Central memory CD8-positive, alpha-beta T cell (primary cell): ENCODE data around the gene ST7L.
"Not testable (repeated sequence)": the region's sequence is repeated elsewhere in the genome, so short reads cannot be mapped to it uniquely, and the experiment has no call there.

Experiments used
- ATAC-seq: fragments of 150-1000 bp; cut with Tn5 transposase; replicated peaks from 2 replicates; pipeline ENCODE4 v1.10.0; 2022; ENCODE audit warnings: mild to moderate bottlenecking, moderate FRiP score, moderate number of reproducible peaks; ENCODE audit not compliant: poor library complexity, severe bottlenecking; ENCODE audit errors: extremely low read depth
- DNase-seq, 2 donors: peaks; one replicate each; pipeline ENCODE4 v3.0.0; 2021; ENCODE audit warnings: low spot score in 2 of 2
- H3K27ac Mint-ChIP-seq: one replicate; pipeline ENCODE4 v1.8.0; 2022; ENCODE audit warnings: low read depth, mild to moderate bottlenecking, moderate library complexity, mixed read lengths
- H3K27me3 Mint-ChIP-seq: one replicate; pipeline ENCODE4 v1.8.0; 2022; ENCODE audit warnings: mixed read lengths
- H3K36me3 Mint-ChIP-seq: one replicate; pipeline ENCODE4 v1.8.0; 2022; ENCODE audit warnings: mild to moderate bottlenecking, moderate library complexity, mixed read lengths; ENCODE audit not compliant: insufficient read depth
- H3K4me1 Mint-ChIP-seq: one replicate; pipeline ENCODE4 v1.8.0; 2022; ENCODE audit warnings: mixed read lengths
- H3K4me3 Mint-ChIP-seq: one replicate; pipeline ENCODE4 v1.8.0; 2022; ENCODE audit warnings: mild to moderate bottlenecking, moderate library complexity, mixed read lengths
- H3K9me3 Mint-ChIP-seq: one replicate; pipeline ENCODE4 v1.8.0; 2022; ENCODE audit warnings: mixed read lengths

ST7L gene

DNA sequence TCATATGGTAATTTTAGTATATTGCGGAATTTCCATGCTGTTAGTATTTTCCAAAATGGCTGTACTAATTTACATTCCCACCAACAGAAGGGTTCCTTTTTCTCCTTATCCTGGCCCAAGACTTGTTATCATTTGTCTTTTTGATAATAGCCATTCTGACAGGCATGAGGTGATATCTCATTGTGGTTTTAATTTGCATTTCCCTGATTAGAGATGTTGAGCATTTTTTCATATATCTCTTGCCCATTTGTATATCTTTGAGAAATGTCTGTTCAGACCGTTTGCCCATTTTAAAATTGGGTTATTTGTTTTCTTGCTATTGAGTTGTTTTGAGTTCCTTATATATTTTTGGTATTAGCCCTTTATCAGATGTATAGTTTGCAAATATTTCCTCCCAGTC is 14.7 kb upstream of the ST7L start:
- Mint-ChIP-seq H3K27ac (peak overlapping the region; percentile 76), H3K27me3 (no peaks in the 10 kb centered on the region), H3K9me3 (no peaks in the 10 kb centered on the region), H3K4me3 (peak overlapping the region; percentile 6), H3K36me3 (peaks cover 29% of the 10 kb centered on the region), H3K4me1 (peaks cover 85% of the 10 kb centered on the region)
- no peak for DNase-seq
- ATAC-seq = no peak

DNA sequence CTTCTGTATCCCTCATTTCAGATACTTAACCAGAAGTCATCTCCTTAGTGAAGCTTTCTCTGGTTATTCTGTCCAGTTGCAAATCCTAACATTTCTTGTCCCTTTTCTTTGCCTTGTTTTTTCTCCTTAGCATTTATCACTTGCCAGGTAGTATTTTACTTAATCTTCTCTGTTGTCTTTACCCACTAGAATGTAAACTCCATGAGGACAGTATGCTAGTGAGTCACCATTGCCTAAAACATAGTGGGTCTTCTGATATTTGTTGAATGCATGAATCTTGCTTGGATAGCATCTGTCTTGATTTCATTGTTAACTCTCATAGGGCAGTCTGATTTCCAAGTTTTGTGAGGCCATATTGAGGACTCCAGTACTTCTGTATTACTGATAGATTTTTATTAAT is 10.3 kb upstream of the ST7L start:
- no peak for DNase-seq
- Mint-ChIP-seq H3K36me3 (peaks cover 49% of the 10 kb centered on the region), H3K27me3 (no peaks in the 10 kb centered on the region), H3K4me3 (peak overlapping the region; percentile 27), H3K9me3 (no peaks in the 10 kb centered on the region), H3K4me1 (peaks cover 86% of the 10 kb centered on the region), H3K27ac (peak overlapping the region; percentile 16)
- ATAC-seq = no peak

DNA sequence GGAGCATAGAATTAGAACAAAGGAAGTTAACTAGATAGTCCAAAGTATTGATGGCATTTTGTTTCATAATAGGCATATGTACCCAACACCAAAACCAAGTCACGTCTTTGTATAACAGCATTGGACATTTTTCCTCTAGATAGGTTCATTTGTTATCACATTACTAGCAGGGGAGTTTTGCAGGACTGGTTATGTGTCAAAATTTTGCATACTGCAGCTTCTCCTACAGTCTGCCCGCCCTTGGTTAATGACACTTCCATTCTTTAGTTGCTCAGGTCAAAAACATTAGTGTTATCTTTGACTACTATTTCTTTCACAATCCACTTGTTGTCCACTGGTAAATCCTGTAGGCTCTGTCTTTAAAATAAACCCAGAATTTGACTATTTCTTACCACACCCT is 9.6 kb upstream of the ST7L start:
- Mint-ChIP-seq H3K9me3 (no peaks in the 10 kb centered on the region), H3K27ac (peak overlapping the region; percentile 16), H3K36me3 (peaks cover 49% of the 10 kb centered on the region)

DNA sequence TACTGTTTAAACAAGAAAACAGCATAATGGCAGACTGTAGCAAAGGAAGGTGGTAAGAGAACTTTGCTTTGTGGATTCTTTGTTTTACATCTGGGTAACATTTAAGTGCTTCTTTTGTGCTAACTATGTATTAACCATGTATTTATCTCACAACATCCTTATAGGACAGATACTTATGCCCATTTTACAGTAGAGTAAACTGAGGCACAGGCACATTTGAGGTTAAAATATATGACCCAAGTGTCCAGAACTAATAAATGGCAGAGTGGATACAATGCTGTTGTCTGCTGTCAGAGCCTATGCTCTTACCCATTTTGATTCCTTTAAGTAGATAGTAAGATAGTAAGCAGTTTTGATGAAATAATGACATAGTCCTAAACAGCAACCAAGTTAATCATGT is 7.9 kb upstream of the ST7L start:
- H3K4me3 Mint-ChIP-seq = peak overlapping the region; percentile 12
- peak overlapping the region; percentile 33 for H3K27ac Mint-ChIP-seq
- DNase-seq (no peak), ATAC-seq (no peak)
- H3K36me3 Mint-ChIP-seq = peaks cover 57% of the 10 kb centered on the region
- no peaks in the 10 kb centered on the region for H3K9me3 Mint-ChIP-seq
- no peaks in the 10 kb centered on the region for H3K27me3 Mint-ChIP-seq
- H3K4me1 Mint-ChIP-seq = peaks cover 71% of the 10 kb centered on the region

More for the DNA sequence above, 9.6 kb upstream of the ST7L start:
- ATAC-seq = no peak
- DNase-seq = no peak
- H3K4me1 Mint-ChIP-seq = peaks cover 78% of the 10 kb centered on the region
- H3K27me3 Mint-ChIP-seq = no peaks in the 10 kb centered on the region
- no peak overlapping the region for H3K4me3 Mint-ChIP-seq

DNA sequence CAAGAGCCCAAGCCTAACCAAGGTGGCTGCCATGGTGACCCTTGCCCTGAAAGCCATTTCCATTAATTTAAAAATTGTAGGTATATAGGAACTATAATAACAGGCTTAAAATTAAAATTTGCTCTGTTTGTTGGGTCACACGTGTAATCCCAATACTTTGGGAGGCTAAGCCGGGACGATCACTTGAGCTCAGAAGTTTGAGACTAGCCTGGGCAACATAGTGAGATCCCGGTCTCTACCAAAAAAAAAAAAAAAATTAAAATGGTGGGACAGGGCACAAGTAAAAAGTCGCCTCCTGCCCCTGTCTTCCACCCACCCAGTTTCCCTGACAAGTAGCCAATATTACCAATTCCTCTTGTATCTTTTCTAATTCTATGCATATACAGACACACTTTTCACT is 7.3 kb upstream of the ST7L start:
- H3K27ac Mint-ChIP-seq = peak overlapping the region; percentile 33
- peaks cover 56% of the 10 kb centered on the region for H3K36me3 Mint-ChIP-seq
- no peaks in the 10 kb centered on the region for H3K9me3 Mint-ChIP-seq
- ATAC-seq = no peak
- peak overlapping the region; percentile 12 for H3K4me3 Mint-ChIP-seq
- peaks cover 65% of the 10 kb centered on the region for H3K4me1 Mint-ChIP-seq
- H3K27me3 Mint-ChIP-seq = no peaks in the 10 kb centered on the region
- DNase-seq = no peak

DNA sequence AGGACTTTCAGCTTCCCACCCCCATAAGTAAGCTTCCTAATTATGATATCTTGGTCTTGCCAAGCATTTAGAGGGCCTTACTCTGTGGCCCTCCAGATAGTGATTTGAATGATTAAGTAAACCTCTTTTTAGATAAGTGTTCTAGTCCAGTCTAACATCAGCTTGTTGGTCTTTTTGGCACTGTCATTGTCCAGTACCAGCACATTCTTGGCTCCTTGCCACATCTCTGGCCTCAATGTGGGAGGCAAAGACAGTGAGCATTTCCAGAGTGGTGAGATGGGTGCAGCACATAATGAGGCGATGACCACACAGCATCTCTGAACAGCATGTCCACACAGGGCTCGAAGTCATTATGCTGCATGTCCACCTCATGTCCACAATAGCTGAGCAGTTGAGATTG is 6.8 kb upstream of the ST7L start:
- H3K27me3 Mint-ChIP-seq = no peaks in the 10 kb centered on the region
- H3K27ac Mint-ChIP-seq = peak overlapping the region; percentile 33
- H3K9me3 Mint-ChIP-seq = no peaks in the 10 kb centered on the region
- DNase-seq = no peak
- peaks cover 65% of the 10 kb centered on the region for H3K4me1 Mint-ChIP-seq
- H3K36me3 Mint-ChIP-seq = peaks cover 59% of the 10 kb centered on the region
- H3K4me3 Mint-ChIP-seq = peak overlapping the region; percentile 34
- no peak for ATAC-seq

DNA sequence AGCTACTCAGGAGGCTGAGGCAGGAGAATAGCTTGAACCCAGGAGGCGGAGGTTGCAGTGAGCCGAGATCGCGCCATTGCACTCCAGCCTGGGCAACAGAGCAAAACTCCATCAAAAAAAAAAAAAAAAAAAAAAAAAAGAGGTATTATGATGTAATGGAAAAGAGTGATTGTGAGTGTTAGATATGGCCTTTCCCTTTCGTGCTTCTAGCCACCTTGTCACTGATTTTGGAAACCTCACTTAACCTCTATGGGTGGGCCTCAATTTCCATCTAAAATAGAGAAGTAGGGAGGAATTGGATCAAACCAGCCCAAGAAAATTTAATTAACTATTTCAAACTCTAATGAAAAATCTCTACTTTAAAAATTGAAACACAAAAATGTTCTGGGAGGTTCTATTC is 5.6 kb upstream of the ST7L start:
- Mint-ChIP-seq H3K4me3 (peak overlapping the region; percentile 34), H3K4me1 (peaks cover 65% of the 10 kb centered on the region), H3K36me3 (peaks cover 67% of the 10 kb centered on the region), H3K27ac (peak overlapping the region; percentile 66)
- DNase-seq, H3K27me3 Mint-ChIP-seq, ATAC-seq, H3K9me3 Mint-ChIP-seq: not testable (repeated sequence)

DNA sequence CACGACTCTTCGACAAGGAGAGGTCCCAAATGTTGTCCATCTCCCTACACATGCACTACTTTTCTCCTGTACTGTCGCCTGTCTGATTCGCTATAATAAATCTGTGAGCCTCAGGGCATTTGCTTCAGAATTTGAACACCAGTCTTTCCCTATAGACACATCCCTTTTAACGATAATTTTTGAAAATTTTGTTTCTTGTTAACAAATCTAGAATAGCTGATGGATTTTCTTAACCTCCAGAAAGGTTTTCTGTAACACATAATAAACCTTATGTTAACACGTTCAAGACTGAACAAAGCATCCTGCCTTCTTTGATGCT is 1.4 kb upstream of the ST7L start:
- no peaks in the 10 kb centered on the region for H3K27me3 Mint-ChIP-seq
- peak overlapping the region; percentile 91 for H3K4me3 Mint-ChIP-seq
- no peak for ATAC-seq
- no peak for DNase-seq
- no peaks in the 10 kb centered on the region for H3K9me3 Mint-ChIP-seq
- H3K4me1 Mint-ChIP-seq = peaks cover 55% of the 10 kb centered on the region
- peaks cover 63% of the 10 kb centered on the region for H3K36me3 Mint-ChIP-seq
- peak overlapping the region; percentile 99 for H3K27ac Mint-ChIP-seq

DNA sequence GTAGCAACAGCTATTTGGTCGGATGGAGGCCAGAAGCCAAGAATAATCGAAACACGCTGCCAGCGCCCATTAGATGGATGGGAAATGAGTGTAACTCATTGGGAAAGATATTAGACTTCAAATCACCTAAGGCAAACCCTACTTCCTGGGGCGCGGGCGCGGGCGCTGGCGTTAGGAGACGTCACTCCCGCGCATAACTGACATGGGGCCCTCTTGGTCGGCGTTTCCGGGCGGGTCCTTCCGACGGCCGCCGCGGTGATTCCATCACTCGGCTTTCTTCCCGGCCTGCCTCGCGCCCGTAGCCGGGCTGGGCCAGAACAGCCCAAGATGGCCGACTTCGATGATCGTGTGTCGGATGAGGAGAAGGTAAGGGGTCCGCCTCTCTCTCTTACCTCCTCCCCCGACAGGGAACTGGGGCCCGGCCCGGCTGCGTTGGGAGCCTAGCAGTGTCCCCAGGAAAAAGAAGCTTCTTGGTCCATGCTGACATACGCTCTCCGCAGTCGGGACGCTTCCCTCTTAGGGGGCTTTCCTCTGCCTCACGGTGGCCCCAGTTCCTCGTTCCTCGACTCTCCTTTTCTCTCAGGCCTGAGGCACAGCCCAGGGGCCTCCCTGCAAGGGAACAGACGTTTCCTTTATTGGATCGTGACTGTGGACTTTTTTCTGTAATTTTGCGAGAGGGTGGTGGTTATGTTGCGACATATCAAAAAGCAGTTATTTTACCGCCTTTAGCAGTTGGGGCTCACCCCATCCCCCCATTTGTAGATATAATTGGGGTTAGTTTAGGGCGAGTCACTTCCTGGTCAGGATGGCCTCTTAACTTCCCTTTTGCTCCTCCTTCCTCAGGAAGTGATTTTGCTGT is 806 bp upstream of the ST7L start, which contains the start of gene CAPZA1:
TSS of gene CAPZA1 (plus strand) at position 315 of the 859 bp plus-strand sequence. CDS start at position 328, 13 bp downstream.
- Mint-ChIP-seq H3K27me3 (no peaks in the 10 kb centered on the region), H3K4me3 (peak within 1 kb of the TSS; percentile 91), H3K27ac (peak within 1 kb of the TSS; percentile 99), H3K9me3 (no peaks in the 10 kb centered on the region), H3K4me1 (peaks cover 50% of the 10 kb centered on the region), H3K36me3 (peaks cover 59% of the 10 kb centered on the region)
- DNase-seq (peak; percentile 79 to 89), ATAC-seq (peak; percentile 76)

DNA sequence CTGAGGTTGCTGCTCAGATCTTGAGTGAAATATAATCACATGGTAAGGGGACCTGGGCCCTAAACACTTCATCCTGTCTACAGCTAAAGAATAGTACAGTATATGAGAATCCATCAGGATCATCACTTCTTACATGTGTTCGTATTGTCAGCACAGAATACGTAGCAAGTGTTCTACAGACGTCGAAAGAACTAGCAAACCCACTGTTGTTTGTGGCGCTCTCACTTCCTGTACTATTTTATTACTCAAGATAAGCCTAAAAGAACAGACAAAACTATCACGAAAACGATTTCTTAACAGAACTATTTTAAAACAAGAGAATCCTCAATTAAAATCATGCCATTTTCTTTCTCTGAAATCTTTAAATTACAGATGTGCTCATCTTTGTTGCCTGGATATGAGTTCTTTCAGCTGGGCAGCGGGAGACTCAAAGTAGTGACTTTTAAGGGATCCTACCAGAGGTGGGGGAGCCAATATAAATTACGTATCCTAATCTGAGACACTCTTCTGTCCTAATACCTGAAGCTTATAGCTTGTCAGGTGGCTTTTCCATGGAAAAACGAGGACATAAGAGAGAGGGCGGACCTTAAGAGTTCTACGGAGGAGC is 724 bp downstream of the ST7L start:
- Mint-ChIP-seq H3K4me3 (peak overlapping the region; percentile 91), H3K9me3 (no peaks in the 10 kb centered on the region), H3K4me1 (peaks cover 46% of the 10 kb centered on the region), H3K27me3 (no peaks in the 10 kb centered on the region), H3K27ac (peak overlapping the region; percentile 99), H3K36me3 (peaks cover 49% of the 10 kb centered on the region)
- DNase-seq (peak in 1 of 2 donors; percentile 42), ATAC-seq (peak; percentile 53)

DNA sequence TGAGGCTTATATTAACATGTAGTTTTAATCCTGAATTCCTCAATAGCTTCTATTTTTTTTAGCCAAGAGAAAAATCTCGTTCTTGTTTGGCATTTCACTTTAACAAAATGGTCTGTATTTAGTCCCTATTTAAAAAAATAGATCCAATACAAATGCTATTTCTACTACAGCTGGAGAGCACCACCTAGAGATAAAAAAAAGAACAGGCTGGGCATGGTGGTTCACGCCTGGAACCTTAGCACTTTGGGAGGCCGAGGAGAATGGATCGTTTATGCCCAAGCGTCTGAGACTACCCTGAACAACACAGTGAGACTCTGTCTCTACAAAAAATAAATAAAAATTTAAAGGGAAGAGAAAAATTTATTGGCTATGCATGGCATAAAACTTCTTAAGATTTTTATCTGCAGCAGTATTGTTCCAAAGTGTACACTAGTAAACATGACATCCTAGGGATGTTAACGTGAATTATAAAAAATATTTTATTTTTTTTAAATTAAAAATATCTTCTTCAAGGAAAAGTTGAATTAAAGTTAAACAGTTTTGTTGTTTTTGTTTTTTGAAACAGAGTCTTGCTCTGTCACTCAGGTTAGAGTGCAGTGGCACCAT is 4.4 kb downstream of the ST7L start:
- Mint-ChIP-seq H3K4me3 (no peak overlapping the region), H3K9me3 (no peaks in the 10 kb centered on the region), H3K27ac (no peak overlapping the region), H3K4me1 (peaks cover 23% of the 10 kb centered on the region), H3K27me3 (no peaks in the 10 kb centered on the region), H3K36me3 (peaks cover 28% of the 10 kb centered on the region)
- DNase-seq (no peak), ATAC-seq (no peak)

DNA sequence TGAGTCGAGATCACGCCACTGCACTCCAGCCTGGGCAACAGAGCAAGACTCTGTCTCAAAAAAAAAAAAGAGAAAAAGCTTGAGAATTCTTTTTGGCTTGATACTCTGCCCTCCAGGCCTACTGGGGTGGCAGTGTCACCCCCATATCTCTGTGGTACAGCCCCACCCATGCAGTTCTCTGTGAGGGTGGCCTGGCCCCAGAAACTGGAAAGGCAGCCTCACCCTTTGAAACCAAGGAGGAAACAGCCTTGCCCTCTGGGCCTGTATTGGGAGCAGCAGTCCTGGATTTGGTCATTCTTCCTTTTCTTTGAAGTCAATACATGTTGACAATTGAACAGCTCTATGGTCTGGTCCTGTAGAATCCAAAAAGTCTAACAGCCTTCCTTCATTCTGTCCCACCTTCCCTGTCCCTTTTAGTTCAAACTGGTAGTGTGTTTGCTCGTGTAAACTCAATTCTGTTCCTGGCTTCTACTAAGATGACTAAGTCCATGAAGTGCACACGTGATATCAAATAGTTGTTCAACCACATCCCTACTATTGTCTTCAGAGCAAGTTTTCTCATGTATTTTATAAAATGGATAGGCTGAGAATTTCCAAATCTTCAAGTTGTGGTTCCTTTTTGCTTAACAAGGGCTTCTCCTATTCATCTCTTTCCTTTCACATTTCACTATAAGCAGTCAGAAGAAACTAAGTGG is 13.2 kb downstream of the ST7L start:
- Mint-ChIP-seq H3K4me1 (no peaks in the 10 kb centered on the region), H3K4me3 (no peak overlapping the region), H3K9me3 (no peaks in the 10 kb centered on the region), H3K27ac (no peak overlapping the region), H3K27me3 (no peaks in the 10 kb centered on the region), H3K36me3 (peaks cover 25% of the 10 kb centered on the region)
- ATAC-seq (no peak), DNase-seq (no peak)
